GM21619 (cell line): ENCODE results near the gene GBE1.

ENCODE experiments used
- ATAC-seq: cut with Tn5 transposase; IDR thresholded peaks from one replicate; pipeline ENCODE4 v1.9.1; 2021; ENCODE audit not compliant: unreplicated experiment

GBE1 gene

DNA sequence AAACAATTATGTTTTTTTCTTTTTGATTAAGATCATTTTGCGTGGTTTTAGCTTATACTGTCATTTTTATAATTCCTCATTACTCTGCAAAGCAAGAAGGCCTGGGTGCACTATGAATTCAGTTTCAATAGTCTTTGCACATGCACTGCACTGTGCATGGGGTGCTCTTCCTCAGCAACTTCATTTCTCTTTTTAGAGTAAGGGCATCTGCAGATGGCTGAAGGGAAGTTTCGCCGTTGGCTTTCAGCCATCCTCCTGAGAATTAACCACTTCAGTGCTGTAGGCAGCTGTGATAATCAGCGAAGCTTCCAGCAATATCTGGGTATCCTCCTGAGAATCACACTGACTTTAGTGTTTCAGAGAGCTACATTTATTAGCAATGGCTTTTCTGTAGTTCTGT lies 284.8 kb downstream of the GBE1 start:
- no peak for ATAC-seq

DNA sequence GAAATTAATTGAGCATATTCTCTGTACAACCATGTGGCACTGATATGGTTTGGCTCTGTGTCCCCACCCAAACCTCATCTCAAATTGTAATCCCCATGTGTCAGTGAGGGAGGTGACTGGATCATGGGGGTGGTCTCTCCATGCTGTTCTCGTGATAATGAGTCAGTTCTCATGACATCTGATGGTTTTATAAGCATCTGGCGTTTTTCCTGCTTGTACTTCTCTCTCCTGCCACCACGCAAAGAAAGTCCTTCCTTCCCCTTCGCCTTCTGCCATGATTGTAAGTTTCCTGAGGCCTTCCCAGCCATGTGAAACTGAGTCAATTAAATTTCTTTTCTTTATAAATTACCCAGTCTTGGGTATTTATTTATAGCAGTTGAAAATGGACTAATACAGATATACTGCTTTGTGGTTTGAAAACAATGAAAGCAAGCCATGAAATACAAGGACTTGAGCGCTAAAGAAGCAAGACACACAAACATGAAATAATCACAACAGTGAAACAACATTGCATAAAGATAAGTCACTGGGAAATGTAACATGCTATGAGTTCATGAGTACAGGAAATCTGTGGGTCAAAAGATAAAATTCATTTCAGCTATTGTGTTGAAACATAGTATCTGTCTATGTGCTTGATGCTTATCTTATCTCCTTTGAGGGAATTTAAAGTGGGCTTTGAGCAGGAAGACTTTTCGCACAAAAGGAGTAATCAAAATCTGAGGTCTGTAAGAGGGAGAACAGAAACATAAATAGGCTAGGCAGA lies 288.7 kb downstream of the GBE1 start:
- ATAC-seq: no peak

DNA sequence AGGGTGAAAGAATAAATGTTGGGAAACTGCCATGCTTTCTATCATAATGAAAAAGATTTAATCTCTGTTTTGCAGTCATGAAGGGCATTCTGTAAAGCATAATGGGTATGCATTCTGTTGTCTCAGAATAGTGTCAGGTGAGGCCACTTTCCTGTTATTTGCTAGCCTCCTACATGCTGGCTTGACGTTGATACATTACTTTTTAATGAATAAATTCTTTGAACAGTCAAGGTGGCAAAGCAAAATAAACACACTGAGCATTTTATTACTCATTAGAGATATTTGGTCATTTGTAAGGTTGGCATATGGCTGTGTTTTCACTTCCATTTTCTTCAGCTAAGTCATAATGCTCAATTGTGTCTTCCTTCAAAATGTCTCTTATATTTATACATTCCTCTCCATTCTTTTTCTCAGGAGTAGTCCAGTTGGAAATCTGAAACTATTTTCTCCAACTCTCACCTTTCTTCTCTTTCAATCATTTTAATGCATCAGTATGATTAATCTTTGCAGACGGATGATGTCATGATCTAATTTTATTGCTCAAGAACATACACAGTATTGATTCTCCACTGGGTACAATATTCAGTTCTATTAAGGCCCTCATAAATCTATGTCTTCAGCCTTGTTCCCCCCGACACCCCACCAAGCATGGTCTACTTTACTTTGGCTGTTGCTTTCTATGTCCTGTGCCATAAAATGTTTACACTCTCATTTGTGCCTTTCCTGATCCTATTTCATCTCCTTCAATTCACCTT lies 290.7 kb downstream of the GBE1 start:
- no peak for ATAC-seq

DNA sequence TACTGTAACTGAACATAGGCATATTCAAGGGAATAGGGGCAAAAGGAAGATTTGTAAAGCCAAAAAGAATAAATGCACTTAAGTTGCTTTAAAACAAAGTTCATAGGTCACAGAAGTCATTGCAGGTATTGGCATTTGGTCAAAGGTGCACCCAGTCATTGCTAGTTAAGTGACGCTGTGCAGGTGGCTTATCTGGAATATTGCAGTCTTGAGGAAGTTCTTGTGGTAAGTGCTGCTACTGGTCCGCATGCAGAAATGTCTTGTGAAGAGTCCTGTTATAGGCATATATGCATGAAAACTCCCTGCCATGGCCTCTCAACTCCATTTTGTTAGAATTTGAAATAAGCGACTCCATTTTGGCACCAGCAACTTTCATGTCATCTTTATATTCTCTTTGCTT lies 293.1 kb downstream of the GBE1 start:
- ATAC-seq: no peak

DNA sequence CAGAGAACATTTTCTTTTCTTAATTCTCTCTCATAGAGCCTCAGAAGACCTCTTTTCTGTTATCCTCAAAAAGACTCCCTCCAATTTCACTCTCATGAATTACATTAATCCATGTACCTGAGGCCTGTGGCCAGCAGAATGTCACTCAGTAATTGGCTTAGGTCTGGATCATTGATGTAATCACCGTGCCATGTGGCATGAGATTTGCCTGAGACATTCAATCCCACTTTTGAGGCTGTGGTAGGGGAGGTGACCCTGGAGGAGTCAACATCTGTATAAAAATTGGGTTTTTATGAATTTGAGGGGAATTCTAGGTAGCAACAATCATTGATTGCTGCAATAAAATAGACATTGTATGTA lies 295.3 kb downstream of the GBE1 start:
- ATAC-seq: no peak

DNA sequence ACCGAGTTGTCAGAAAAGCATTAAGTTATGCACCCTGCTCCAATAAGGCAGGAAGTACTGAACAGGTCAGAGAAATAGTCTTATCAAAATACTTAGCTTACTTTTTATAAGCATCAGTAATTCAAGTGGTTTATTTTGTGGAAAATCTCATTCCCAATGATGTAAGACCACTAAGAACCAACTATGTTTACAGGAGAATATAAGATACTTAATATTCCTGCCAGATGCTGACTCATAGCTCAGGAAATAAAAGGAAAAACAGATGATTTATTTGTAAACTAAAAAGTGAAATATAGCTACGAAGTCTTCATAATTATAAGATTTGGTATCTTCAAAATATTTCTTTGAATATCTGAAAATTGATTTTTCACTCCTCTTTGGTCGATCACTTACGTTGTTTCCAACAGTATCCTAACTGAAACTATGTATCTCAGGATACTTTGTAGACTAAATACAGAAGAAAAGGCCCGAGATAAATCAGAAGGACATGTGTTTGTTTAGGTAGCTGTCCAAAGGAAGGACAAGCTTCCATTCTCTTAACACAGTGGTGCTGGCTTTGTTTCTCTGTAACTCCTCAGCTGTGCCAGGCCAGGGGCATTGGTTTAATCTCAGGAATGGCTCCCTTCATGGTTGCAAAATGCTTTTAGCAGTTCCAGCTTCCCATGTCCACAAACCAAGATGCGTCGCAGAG lies 295.8 kb downstream of the GBE1 start:
- ATAC-seq: no peak

DNA sequence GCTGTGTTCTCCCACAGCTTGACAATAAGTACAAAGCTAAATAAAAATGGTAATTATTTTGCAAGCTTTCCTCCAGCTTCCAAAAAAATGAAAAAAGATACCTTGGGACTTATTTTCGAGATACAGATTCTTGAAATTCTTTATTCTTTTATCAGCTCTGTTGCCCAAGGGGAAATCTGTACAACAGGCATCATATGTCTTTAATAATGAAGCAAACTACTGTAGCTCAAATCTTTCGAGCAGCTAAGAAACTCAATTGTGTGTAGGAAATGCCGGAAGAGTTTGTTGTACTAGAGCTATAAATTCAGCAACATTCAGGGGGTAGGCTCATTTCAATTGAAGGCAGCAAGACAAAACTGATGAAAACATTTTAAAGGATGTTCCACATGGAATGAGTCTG lies 297.7 kb downstream of the GBE1 start:
- ATAC-seq: no peak

DNA sequence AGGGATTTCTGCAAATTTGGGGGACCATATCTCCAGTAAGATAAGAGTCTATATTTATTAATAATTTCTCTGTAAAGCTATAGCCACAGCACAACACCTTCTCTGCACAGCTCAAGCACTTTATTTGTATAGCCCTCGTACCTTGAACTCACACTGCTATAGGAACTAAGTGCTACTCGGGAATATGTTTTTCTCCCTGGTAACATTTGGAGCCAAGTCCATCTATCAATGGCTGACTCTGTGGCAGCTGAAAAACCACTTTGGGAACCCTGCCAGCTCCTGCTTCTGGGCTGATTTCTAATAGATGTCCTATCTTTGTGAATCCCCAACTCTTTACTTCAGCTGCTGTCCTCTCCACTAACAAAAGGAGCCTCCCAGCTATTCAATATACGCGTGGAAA lies 298.5 kb downstream of the GBE1 start:
- ATAC-seq: no peak

DNA sequence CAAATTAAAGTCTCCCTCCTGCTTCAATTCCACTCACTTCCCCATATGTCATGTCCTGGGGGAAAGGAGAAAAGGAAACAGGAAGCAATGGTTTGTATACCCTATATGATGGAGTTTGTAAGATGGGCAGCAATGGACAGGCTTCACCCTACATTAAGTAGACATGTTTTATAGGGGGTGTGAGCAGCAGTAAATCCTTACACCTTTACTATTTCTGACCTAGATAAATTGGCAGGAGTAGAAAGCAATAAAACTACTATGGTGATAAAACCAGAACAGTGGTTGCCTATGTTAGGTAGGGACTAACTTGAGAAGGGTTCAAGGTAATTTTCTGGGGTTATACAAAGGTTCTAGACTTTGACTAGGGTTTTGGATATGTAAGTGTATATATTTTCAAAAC lies 301.7 kb downstream of the GBE1 start:
- ATAC-seq: no peak

DNA sequence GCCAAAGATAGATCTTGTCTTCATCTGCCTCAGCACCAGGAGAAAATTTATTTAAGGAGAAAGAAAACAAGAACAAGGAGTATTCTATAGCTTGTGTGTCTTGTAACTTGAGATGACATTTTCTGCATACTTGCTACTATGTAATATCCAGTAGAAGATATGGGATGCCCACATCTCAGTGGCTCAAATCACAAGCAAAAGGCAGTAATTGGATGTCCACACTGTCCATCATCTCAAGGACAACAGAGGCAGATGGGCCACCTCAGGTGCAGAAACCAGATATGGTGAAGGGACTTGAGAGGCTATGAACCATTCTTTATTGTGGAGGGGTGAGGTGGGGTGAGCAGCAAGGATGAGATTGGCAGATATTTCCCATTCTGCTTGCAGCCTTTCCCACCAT lies 309.0 kb downstream of the GBE1 start:
- no peak for ATAC-seq

DNA sequence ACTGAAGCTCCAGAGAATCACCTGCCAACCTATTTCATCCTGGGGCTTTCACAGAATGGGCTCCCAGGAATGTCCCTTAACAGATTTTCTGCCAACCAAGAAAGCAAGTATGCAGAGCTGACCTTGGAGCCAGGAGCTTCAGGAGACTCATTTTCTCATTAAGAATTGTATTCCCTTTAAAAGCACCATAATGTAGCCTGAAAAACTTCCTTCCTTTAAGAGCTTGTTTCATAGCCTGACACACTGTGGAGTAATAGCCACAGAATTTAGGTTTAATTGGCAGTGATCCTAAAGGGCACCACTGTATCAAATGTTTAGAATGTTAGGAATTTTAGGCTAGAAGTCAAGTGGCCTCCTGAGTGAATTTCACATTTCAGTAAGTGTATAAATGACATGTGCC lies 309.8 kb downstream of the GBE1 start:
- no peak for ATAC-seq

DNA sequence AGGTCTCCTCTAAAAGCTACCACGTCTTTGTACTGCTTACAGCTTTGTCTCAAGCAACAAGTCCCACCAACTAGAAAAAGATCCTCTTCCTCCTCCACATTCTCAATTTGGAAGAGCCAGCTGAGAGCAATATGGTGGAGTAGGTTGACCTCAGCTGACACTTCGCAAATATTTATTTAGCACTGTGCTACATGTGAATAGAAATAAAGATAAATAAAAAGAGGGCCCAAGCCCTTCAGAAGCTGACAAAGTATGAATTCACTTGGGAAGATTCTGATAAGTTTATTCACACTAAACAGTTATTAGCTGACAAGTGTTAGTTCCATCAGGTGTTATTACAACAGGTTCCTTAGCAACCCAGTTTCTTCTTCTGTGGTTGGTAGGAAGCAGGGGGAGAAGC lies 310.3 kb downstream of the GBE1 start:
- no peak for ATAC-seq

DNA sequence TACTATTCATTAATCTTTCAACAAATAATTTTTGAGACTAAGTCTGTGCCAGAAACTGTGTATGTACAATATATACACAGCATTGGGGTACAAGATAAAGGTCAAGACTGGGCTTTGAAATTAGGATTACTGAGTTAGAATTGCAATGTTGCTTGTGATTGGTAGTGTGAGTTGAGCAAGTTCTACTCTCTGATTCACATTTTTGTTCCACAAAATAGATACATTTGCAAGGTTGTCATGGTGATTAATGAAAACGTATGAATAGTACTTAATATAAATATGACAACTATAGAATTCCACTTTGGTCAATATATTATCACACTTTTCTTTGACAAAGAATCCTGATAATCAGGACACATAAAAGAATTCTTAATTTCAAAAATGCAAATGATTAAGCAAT lies 314.6 kb downstream of the GBE1 start:
- ATAC-seq: no peak

DNA sequence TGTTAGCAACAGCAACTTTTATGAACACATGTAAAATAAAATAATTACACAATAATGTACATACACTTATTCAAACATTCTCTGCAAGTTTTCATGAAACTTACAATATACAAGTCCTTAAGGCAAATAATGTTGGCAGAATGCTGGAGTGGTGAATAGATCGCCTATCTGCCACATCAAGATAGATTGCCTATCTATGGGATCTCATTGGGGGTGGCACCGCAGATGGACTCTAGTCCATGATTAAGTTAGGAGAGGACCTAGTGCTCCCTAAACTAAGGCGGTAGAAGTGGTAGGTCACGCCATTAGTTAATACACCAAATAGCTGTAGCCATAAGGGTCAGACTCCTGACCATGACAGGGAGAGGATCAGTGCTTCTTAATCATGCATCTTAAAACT lies 315.7 kb downstream of the GBE1 start:
- no peak for ATAC-seq

DNA sequence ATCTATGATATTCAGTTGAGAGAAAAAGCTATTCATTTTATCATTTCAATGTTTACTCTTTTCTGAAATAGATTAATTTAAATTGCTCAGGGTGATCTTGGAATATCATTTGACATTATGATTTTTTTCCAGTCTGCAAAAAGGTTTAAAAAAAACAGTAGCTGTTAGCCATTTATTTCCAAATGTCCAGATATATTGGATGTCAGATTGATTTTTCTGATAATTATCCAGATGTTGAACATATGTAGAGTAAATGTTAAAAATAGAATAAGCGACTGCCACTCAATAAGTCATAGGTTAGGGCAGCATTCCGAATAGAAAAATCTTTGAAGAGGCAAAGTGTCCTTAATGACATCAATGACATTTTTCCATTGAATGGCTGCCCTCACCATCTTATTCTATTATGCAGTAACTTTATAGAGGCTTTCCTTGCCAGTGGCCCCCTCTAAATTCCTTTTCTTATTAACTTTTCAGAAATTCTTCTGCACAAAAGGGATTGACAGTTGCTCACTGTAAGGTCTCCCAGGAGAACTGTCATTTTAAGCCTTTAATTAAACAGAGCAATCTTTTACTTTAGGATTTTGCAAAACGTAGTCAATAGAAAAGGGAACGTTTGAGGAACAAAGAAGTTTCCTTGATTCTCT lies 316.5 kb downstream of the GBE1 start:
- no peak for ATAC-seq

DNA sequence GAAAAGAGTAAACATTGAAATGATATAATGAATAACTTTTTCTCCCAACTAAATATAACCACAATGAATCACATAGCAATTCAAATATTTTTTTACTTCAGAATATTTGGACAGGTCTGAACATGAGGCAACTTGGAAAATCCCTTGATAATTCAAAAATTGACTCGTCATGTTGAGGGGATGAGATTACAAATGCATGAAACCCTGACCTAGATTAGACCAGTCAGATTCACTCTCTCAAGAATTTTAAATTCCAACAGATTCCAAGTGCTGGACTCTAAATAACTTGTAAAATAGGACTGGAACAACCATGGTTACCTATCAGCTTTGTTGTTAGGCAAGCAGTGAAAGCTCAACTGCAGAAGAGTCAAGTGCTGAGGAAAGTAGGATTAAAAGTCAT lies 317.5 kb downstream of the GBE1 start:
- no peak for ATAC-seq

DNA sequence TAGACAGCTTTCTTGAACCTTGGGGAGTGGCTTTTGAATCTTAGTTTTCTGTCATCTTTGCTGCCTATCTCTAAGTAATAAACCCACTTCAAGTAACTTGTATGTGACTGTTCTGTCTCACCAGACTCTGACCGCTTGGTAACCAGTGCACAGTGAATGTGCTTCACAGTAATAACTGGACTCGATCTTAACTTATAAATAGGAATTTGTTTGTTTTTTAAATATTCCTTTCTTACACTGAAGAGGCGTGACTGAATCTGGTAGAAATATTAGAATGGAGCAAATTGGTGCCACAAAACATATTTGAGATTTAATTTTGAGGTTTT lies 318.0 kb downstream of the GBE1 start:
- ATAC-seq: no peak

DNA sequence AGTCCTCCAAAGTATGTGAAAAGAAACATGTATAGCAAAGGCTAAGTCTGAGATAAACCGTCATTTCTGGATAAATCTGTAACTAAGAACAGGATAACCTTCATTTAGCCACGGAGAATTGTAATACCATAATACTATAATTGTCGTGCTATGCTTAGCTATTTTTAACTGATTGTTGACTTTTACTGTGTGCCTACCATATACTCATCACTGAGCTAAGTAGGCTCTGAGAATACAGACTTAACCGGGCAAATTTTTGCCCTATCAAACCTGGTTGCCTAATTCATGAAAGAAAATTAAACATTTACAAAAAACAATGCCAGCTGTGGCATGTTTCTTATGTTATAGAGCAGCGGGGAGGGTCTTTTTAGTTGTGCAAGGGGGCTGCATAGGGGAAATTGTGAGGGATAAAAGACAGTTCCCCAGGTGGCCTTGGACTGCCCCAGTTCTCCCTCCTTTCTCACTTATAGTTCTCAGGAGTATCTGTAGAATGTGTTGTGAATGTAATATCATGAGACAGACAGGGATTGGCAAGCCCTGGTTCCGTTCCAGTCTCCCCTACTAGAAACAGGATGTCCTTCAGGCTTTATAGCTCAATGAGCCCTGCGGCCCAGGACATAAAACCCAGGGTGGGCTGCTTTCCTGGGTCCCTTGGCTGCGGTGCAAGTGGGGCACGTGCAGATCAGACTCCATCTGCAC lies 318.5 kb downstream of the GBE1 start:
- no peak for ATAC-seq

DNA sequence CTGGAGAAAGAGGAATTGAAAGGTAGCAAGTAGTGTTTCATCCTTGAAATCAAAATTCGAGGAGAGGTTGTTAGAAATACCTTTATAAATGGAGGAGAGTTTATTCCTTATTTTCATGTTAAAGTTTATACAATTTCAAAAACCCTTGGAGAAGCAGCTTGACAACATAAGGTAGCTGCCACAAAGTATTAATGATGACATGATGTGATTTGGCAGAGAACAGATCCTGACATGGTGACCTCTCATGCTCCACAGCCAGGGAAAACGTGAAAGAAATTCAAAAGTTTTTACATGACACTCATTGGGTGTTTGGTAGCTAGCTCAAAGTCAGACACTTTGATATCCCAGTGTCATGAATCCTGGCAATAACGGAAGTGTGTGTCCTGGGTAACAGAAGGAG lies 320.8 kb downstream of the GBE1 start:
- ATAC-seq: no peak
